Uterus (tissue), 4 donors: ENCODE data around the gene GLB1L. TPM values are rescaled to one million over a fixed set of nuclear protein-coding genes. Genes with fewer than 3 reads are reported as not detected.

Experiments
- DNase-seq, 2 donors: peaks; one replicate each; pipeline ENCODE4 v3.0.0-alpha.2; 2019 to 2020
- H3K27ac ChIP-seq, 2 donors: fragments of 200-600 bp; sonication (generic); 1 replicate in 1 of 2; 2 replicates in 1 of 2; pipeline ENCODE4 v1.5.1; 2016 to 2018
- H3K27me3 ChIP-seq, 2 donors: fragments of 200-600 bp; sonication (generic); one replicate each; pipeline ENCODE4 v1.5.1; 2018 to 2019; ENCODE audit warnings: control low read depth in 1 of 2
- H3K36me3 ChIP-seq, 2 donors: fragments of 200-600 bp; sonication (generic); one replicate each; pipeline ENCODE4 v1.5.1; 2019; ENCODE audit warnings: control low read depth in 1 of 2
- H3K4me1 ChIP-seq, 2 donors: fragments of 200-600 bp; sonication (generic); one replicate each; pipeline ENCODE4 v1.5.1; 2018 to 2019; ENCODE audit warnings: control low read depth in 1 of 2
- H3K4me3 ChIP-seq, 2 donors: fragments of 200-600 bp; sonication (generic); 1 replicate in 1 of 2; 2 replicates in 1 of 2; pipeline ENCODE4 v1.5.1; 2018 to 2019; ENCODE audit warnings: mild to moderate bottlenecking in 1 of 2
- H3K9me3 ChIP-seq, 2 donors: fragments of 200-600 bp; sonication (generic); one replicate each; pipeline ENCODE4 v1.5.1; 2019; ENCODE audit warnings: control low read depth in 1 of 2
- POLR2A ChIP-seq, 2 donors: fragments of 450-650 bp; IDR thresholded peaks; one replicate each; pipeline ENCODE4 v1.6.1; 2016; ENCODE audit warnings: antibody characterized with exemption in 2 of 2, mild to moderate bottlenecking in 1 of 2, moderate library complexity in 1 of 2
- intact Hi-C: fragments of 100-400 bp; cut with DNase I; formaldehyde crosslinking; loops from one replicate; pipeline ENCODE4 v1.15.1; 2023; ENCODE audit warnings: low total_unique reads
- total RNA-seq, 4 donors: library from RNA; depleted of rRNA in 3 of 4; stranded (reverse); fragments of >200 nt in 3 of 4; gene quantifications; one replicate each; pipeline versions ENCODE4 v1.1.0 to v1.2.4, GENCODE V29; 2014 to 2023
- TF ChIP-seq, protein P1 (sequence below), 4 experiments: fragments of 200-600 bp in 2 of 4; fragments of 450-650 bp in 2 of 4; sonication (generic) in 2 of 4; IDR thresholded peaks; one replicate each; pipeline ENCODE4 v1.5.1; 2016 to 2019; ENCODE audit warnings: antibody characterized with exemption in 4 of 4, mild to moderate bottlenecking in 2 of 4, moderate library complexity in 1 of 4
- donor health status: DM: yes; HTN: yes; CAD: no.

Gene GLB1L
- total RNA-seq, 4 donors from 2014 or later: 8.2 to 20.7 (median 10.9) TPM

DNA sequence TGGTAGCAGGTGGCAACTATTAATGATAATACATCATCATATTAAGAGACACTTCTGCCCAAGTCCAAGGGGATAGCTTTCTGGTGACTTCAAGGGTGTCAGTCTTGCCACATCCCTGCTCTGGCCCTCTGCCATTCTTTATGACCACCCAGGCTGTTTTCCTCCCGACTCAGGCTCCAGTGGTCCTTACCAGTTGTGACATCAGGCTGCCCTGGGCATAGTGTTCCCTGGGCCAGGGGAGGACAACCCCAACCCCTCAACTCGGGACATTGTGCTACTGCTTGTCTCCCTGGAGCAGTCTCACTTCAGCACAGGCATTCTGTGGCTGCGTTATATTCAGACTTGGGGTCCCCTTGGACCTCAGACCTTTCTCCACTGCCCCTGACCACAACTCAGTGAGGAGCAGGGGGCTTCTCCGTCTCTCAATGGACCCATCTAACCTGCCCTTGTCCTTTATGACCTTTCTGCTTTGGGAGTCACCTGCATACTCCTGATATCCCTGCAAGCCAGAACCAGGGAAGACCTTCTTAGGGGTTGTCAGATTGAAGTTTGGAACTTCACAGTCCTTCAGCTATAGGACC, 46.8 kb upstream of the GLB1L start:
- TF ChIP-seq POLR2A (IDR thresholded peaks at IDR 0.05): no peak
- TF ChIP-seq, protein P1, sequence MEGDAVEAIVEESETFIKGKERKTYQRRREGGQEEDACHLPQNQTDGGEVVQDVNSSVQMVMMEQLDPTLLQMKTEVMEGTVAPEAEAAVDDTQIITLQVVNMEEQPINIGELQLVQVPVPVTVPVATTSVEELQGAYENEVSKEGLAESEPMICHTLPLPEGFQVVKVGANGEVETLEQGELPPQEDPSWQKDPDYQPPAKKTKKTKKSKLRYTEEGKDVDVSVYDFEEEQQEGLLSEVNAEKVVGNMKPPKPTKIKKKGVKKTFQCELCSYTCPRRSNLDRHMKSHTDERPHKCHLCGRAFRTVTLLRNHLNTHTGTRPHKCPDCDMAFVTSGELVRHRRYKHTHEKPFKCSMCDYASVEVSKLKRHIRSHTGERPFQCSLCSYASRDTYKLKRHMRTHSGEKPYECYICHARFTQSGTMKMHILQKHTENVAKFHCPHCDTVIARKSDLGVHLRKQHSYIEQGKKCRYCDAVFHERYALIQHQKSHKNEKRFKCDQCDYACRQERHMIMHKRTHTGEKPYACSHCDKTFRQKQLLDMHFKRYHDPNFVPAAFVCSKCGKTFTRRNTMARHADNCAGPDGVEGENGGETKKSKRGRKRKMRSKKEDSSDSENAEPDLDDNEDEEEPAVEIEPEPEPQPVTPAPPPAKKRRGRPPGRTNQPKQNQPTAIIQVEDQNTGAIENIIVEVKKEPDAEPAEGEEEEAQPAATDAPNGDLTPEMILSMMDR (IDR thresholded peaks at IDR 0.05): no peak
- intact Hi-C loops: no loop called here
- Histone ChIP-seq H3K27ac (no peak overlapping the region), H3K36me3 (no peaks in the 10 kb centered on the region), H3K27me3 (no peaks in the 10 kb centered on the region), H3K4me1 (peaks cover 4 to 8% of the 10 kb centered on the region in 2 donors), H3K4me3 (no peak overlapping the region), H3K9me3 (no peaks in the 10 kb centered on the region)
- DNase-seq: no peak

DNA sequence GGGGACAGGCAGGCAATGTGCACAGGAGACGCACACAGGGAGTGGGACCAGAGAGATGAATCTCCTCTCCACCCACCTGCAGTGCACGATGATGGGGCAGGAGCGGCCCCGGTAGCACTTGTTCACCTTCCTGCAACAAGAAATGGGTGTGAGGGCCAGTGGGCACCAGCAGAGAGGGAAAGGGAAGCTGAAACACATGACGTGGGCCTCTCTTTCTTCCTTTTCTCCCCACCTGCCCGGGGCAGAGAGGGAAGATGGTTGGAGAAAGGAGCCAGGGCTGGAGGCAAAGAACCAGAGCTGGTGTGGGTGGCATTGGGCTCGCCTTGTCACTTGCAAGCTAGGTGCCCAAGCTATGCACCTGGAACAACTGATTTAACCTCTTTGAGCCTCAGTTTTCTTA, 46.1 kb upstream of the GLB1L start:
- Histone ChIP-seq H3K4me1 (peaks cover 4 to 8% of the 10 kb centered on the region in 2 donors), H3K36me3 (no peaks in the 10 kb centered on the region), H3K9me3 (no peaks in the 10 kb centered on the region), H3K27me3 (no peaks in the 10 kb centered on the region), H3K4me3 (no peak overlapping the region), H3K27ac (peak overlapping the region in 1 of 2 donors; percentile 95)
- TF ChIP-seq, protein P1 (IDR thresholded peaks at IDR 0.05): no peak
- TF ChIP-seq POLR2A (IDR thresholded peaks at IDR 0.05): no peak
- intact Hi-C loops: no loop called here
- no peak for DNase-seq

DNA sequence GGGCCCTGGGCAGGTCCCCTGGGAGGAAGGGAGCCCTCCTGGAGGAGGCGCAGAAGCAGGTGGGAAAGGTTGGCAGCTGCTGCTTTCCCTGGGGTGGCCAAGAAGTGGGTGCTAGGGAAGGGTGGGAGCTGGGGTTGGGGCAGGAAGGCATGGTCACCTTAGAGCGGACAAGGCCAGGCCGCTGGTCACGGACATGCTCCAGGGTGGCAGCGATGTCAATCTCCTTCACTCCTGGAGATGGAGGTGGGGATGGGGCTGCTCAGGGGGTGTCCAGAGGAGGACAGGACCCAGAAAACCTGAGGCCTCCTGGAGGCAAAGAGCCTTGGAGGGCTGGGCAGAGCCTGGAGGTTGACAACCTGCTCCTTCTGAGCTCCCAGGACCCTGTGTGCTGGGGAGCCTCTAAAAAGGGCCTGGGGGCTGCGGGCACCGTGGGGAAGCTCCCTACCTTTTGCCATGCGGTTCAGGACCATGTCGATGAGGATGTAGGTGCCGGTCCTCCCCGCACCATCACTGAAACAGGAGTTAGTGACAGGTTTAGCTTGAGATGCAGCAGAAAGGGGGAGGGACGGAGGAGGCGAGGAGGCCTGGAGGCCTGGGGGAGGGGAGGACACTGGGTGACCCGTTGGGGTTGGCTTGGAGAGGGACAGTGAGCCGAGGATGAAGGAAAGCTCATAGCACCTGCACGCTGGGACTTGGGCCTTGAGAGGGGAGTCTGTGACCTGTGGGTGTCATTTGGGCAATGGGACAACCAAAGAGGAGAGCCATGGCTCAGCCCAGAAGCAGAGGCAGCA, 45.3 kb upstream of the GLB1L start:
- no peak for DNase-seq
- no peaks in the 10 kb centered on the region for H3K27me3 ChIP-seq
- H3K9me3 ChIP-seq: no peaks in the 10 kb centered on the region
- intact Hi-C loops: no loop called here
- peak overlapping the region; percentile 92 to 95 for H3K27ac ChIP-seq
- TF ChIP-seq POLR2A (IDR thresholded peaks at IDR 0.05): no peak
- TF ChIP-seq, protein P1 (IDR thresholded peaks at IDR 0.05): no peak
- no peak overlapping the region for H3K4me3 ChIP-seq
- peaks cover 4 to 8% of the 10 kb centered on the region in 2 donors for H3K4me1 ChIP-seq
- H3K36me3 ChIP-seq: no peaks in the 10 kb centered on the region

DNA sequence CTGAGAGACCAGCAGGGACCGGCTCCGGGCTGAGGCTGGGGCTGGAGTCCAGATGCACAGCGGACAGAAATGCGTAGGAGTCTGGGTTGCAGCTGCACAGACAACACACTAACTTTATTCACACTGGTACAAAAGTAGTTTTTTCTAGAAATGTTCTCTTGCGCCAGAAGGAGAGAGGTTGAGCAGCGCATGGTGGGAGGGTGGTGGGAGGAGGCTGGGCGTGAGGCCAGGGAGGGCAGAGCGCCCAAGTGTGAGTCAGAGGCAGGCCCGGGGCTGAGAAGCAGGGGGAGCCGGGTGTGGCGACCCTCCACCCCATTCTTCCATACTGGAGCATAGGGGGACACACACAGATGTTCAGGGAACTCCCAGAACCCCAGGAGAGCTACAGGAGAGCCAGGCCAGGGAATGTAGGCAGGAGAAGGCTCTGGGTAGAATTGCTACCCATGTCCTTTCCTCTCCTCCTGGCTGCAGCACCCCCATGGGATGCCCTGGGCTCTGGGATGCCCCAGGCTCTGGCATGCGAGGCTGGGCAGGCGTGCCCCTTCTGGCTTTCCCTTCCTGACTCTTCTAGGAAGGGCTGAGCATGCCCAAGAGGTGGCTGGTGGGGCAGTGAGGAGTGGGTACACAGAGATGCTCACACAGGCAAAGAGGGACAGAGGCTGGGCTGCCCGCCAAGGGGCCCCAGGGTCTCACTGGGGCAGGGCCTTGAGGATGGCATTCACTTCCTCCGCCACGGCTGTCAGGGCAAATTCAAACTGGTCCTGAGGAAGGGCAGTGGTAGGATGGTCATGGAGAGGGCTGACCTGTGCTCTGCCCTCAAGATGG, 44.5 kb upstream of the GLB1L start:
- Histone ChIP-seq H3K27me3 (no peaks in the 10 kb centered on the region), H3K36me3 (no peaks in the 10 kb centered on the region), H3K4me1 (peaks cover 4 to 8% of the 10 kb centered on the region in 2 donors), H3K4me3 (no peak overlapping the region), H3K27ac (peak overlapping the region; percentile 92 to 95), H3K9me3 (no peaks in the 10 kb centered on the region)
- intact Hi-C loops: no loop called here
- DNase-seq: peak; percentile 90 to 96
- TF ChIP-seq POLR2A (IDR thresholded peaks at IDR 0.05): peak; percentile 12 to 24
- TF ChIP-seq, protein P1 (IDR thresholded peaks at IDR 0.05): peak in 1 of 4 experiments; percentile 10
